Inflammatory macrophage treated with lipopolysaccharide for 1 hour (primary cell): ENCODE data around the gene BARX1.
"Not testable (repeated sequence)": the region's sequence is repeated elsewhere in the genome, so short reads cannot be mapped to it uniquely, and the experiment has no call there.

Experiments used
- DNase-seq, 2 donors: peaks; one replicate each; pipeline ENCODE4 v3.0.0-alpha.2; 2020 to 2022

Gene BARX1

GRCh38 chr9:93965830-93966577, 10.8 kb upstream of the BARX1 start:
- no peak for DNase-seq

GRCh38 chr9:93964685-93965084, 9.5 kb upstream of the BARX1 start:
- no peak for DNase-seq

GRCh38 chr9:93963969-93964368, 8.8 kb upstream of the BARX1 start:
- DNase-seq = no peak

DNA sequence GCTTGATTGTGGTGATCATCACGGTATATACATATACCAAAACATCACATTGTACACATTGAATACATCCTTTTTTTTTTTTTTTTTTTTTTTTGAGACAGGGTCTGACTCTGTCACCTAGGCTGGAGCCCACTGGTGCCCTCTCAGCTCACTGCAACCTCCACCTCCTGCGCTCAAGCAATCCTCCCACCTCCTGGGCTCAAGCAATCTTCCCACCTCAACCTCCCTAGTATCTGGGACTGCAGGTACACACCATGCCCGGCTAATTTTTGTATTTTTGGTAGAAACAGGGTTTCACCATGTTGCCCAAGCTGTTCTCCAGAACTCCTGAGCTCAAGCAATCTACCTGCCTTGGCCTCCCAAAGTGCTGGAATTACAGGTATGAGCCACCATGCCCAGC, 8.3 kb upstream of the BARX1 start:
- not testable (repeated sequence) for DNase-seq

DNA sequence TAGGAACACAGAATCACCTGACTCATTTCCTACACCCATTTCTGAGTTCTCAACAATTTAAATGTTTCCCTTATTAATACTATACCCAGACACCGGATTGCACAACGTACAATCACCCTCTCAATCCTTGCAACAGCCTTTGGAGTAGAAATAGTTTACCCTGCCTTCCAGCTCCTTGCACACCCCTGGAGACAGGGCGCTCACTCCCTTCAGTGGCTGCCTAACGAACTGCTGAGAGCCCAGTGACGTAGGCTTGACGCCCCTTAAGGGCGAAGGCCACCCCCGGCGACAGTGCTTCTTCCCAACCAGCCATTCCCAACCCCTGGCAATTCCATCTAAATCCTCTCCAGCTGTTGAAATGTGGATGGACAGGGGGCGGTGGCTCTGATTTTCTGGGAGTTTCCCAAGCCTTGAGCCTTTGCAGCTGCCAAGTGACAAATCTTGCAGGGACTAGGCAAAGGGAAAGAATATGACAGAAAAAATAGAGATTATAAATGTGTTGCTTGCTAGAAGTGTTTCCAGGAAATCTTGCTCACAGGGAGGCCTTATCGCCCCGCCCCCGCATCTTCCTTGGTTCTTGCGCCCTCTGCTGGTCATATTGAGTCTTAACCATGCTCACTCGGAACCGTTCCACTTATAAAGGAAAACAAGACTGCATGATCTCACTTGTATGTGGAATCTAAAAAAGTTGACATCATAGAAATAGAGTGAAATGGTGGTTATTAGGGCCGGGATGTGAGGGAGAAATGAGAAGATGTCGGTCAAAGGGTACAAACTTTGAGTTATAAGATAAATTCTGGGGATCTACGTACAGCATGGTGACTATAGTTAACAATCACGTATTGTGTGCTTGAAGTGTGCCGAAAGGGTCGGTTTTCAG, 7.6 kb upstream of the BARX1 start:
- DNase-seq = peak; percentile 71 to 97

GRCh38 chr9:93962017-93962416, 6.9 kb upstream of the BARX1 start:
- no peak for DNase-seq

GRCh38 chr9:93960971-93961841, 6.1 kb upstream of the BARX1 start:
- DNase-seq = no peak

DNA sequence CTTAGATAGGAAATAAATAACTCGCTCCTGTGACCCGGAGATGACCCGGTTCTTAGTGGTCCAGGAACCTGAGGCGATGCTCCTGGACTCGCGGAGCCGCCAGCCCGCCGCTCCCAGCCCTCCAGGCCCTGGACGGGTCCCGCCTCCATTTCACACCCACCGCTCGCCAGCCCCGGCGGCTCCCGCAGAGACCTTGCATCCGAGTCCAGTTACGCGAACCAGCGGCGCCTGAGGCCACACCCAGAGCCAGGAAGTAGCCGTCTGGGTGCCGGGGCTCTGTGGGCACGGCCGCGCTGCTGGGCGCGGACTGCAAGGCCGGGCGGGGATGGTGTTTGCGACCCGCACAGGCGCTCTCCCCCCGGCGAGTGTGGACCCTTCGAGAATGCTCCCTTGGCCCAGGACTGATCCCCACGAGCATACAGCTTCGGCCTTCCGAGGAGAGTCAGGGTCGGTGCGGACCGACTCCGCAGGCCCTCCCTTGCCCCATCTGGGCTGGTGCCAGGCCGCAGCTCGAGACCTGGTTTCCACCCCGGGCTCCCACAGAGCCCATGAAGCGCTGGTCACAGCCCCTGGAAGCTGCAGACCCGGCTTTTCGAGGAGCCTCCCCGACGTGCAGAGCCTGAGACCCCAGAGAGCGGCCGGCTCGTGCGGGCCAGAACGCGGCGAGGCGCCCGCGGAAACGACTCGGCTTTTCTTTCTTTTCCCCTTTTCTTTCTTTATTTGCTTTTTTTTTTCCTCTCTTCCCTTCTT, 5.2 kb upstream of the BARX1 start:
- no peak for DNase-seq

GRCh38 chr9:93959739-93960154, 4.6 kb upstream of the BARX1 start:
- DNase-seq = no peak

DNA sequence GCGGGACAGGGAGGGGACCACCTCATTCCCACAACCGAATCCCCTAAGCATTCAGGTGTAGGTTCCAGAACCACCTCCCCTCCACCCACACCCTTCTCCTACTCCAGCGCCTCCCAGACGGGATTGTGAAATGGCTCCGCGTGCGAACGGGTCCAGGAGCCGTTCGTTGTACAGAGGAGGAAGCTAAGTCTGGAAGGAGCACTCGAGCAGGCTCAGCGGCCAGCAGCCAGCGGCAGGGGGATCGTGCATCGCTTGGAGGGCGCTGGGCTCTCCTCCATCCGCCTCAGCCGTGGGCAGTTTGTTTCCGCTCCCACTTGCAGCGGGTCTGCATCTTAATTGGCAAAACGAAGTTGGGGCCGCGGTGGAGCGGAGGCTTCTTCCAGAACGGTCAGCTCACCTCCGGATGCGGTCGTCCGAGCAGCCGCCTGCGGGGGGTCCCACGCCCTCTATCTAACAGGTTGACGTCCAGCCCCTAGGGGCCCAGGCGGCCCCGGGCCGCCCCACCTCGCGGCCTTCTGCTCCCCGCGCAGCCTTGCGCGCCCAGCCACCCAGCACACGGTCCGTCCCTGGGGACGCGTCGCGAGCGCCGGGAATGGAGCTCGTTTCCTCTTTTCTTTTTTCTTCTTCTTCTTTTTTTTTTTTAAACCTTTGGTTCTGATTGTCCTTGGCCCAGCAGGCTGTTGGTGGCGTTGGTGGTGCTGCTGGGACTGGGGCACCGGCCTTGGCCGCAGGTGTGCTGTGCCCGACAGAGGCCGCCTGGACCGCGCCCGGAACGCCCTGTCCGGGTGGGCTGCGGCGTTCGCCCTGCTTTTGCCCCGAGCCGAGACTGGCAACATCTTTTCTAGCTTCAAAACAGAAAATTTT, 3.9 kb upstream of the BARX1 start:
- DNase-seq = no peak

DNA sequence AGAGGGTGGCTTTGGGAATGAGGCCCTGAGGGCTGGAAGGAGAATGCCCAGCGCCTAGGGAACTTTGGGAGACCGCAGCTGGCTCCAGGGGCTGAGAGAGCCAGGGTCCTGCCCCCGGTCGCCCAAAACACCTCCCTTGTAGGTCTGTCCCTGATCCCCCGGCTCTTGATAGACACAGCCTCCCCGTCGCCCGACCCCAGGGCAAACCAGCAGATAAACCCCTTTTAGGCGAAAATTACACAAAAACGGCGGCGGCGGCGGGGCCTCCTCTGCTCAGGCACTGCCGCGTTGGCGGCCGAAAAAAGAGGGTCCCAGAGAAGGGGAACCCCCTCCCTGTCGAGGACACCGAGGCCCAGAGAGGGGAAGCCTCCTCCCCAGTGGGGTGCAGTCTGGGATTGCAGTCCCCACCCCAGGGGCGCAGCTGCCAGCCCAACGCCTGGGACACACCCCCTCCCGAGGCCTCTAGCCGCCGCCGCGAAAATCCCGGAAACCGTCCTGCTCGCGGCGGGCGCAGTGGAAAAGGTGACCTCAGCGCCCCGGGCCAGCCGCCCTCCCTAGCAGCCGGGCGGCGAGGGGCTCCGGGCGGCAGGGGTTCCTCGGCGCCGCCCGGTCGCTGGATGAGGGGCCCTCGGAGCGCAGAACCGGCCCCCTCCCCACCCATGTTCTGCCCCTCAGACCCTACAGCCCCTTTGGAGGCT, 3.1 kb upstream of the BARX1 start:
- DNase-seq = no peak

- DNase-seq = no peak
Measured at GRCh38 chr9:93955981-93956784, 1.0 kb upstream of the BARX1 start.

DNA sequence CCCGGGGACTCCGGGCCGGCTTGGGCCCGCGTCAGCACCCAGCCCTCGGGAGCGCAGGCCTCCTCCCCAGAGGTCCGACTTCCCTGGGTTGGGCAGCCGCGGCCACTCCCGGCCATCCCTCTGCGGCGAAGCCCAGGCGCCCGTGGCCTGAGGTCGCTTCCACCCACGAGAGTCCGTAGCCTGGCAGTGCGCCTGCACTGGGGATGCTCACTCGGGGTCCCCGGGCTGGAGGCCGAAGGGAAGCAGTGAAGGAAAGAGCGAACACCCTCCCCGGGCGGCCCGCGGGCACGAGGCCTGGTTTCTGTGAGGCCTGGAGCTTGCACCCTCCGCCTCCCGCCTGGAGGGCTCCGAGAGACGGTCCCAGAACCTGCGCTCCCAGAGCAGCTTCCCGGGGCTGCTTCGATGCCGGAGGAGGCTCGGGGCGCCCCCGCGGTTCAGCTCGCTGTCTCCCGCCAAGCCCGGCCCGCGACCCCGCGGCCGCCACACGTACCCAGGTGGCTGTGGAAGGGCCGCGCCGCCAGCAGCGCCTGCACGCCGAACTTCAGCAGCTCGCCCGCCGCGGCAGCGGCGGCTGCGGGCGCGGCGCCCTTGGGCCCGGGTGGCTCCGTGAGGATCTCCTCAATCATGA, 607 bp downstream of the BARX1 start:
- DNase-seq = no peak

- DNase-seq = no peak
Measured at GRCh38 chr9:93953496-93954433, 1.4 kb downstream of the BARX1 start.

DNA sequence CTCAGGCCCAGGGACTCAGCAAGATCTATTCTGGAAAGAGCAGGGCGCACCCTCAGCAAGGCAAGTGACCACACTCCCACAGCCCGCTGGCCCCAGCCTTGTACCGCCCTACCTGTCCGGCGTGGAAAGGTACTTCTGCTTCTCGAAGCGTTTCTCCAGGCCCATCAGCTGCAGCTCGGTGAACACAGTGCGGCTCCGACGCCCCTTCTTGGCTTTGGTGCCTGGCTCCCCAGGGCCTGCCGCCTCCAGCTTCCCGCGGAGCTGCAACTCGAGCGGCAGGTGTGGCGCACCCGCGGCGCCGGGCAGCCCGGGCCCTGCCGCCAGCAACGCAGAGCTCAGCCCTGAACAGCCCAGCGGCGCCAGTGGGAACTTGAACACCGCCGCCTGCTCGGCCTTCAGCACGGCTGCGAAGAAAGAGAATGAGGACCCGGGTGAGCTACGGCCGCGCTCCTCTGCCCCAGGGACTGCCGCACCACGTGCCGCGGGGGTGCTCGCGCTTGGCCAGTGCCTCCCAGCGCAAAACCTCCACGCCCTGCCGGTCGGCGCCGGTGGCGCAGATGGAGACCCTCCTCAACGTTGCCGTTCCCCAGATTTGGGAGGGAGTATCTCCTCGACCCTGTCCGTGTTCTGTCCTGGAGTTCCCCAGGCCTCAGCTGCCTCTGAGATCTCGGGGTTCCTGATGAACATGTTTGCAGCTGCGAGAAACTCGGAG, 2.2 kb downstream of the BARX1 start:
- no peak for DNase-seq

DNA sequence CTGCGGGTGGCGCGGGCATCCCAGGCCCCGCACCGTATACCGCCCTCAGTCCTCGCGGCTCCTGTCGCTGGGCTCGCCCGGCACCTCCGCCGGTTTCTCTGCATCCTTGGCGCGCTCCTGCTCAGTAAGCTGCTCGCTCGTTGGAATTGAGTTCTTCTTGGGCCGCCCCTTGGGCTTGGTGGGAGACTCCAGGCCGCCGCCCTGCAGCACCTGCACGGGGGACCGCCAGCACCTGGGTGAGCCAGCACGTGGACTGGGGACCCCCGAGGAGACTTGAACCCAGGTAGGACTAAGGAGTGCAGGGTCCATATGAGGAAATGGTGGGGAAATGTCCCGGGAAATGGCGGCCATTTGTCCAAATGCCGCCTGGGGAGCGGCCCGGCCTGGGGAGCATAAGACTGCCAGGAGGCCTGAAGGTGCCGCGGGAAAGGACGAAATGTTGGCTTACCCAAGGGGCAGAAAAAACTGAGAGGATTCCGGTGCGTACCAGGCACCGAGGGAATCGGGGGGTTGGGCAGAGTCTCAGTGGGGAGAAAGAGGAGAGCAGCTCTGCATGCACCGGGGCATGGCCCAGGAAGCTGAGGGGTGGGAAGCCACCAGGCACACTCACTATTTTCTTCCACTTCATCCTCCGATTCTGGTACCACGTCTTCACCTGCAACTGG, 2.9 kb downstream of the BARX1 start:
- no peak for DNase-seq

GRCh38 chr9:93951655-93952118, 3.5 kb downstream of the BARX1 start:
- no peak for DNase-seq
